Activated CD8-positive, alpha-beta T cell treated with anti-CD3 and anti-CD28 coated beads for 36 hours (primary cell): ENCODE measurements around the gene STOML1. TPM values are rescaled to one million over a fixed set of nuclear protein-coding genes. Genes with fewer than 3 reads are reported as not detected.

ENCODE experiments used
- ATAC-seq: fragments of 200-7000 bp; cut with Tn5 transposase; one replicate; pipeline ENCODE4 v1.10.0; 2021; ENCODE audit warnings: mild to moderate bottlenecking, moderate library complexity
- CTCF ChIA-PET: fragments of 350-600 bp; sonication (Branson Sonifier 250); formaldehyde crosslinking; loops from one replicate; lab custom pipeline; 2021; ENCODE audit warnings: antibody characterized with exemption; lab: Charles Lee
- POLR2A ChIA-PET: fragments of 350-600 bp; sonication (Branson Sonifier 250); formaldehyde crosslinking; loops from one replicate; lab custom pipeline; 2021; ENCODE audit warnings: antibody characterized with exemption; lab: Charles Lee
- DNase-seq: peaks from one replicate; pipeline ENCODE4 v3.0.0-alpha.2; 2020
- H3K27ac Mint-ChIP-seq: one replicate; pipeline ENCODE4 v1.8.0; 2021; ENCODE audit warnings: mild to moderate bottlenecking, mixed read lengths
- H3K27me3 Mint-ChIP-seq: one replicate; pipeline ENCODE4 v1.8.0; 2021; ENCODE audit warnings: mixed read lengths
- H3K36me3 Mint-ChIP-seq: one replicate; pipeline ENCODE4 v1.8.0; 2021; ENCODE audit warnings: low read depth, mixed read lengths
- H3K4me1 Mint-ChIP-seq: one replicate; pipeline ENCODE4 v1.8.0; 2021; ENCODE audit warnings: low read depth, mixed read lengths
- H3K4me3 Mint-ChIP-seq: one replicate; pipeline ENCODE4 v1.8.0; 2021; ENCODE audit warnings: mild to moderate bottlenecking, moderate library complexity, mixed read lengths
- H3K9me3 Mint-ChIP-seq: one replicate; pipeline ENCODE4 v1.8.0; 2021; ENCODE audit warnings: mixed read lengths
- intact Hi-C: fragments of 100-400 bp; cut with micrococcal nuclease; formaldehyde crosslinking; loops from one replicate; pipeline ENCODE4 v1.10.0; 2022
- total RNA-seq, 2 experiments: library from RNA; stranded (reverse); gene quantifications; one replicate each; pipeline ENCODE4 v1.2.3, GENCODE V29; 2021
- TF ChIP-seq, protein P1 (sequence below): fragments of 200-600 bp; IDR thresholded peaks from one replicate; pipeline ENCODE4 v1.8.0; 2022; ENCODE audit warnings: antibody characterized with exemption, mild to moderate bottlenecking

The STOML1 gene
- total RNA-seq, 2 experiments from 2014 or later, result 5.2 to 6.5 TPM

- DNase-seq, result peak; percentile 67
- Mint-ChIP-seq H3K4me3 (peak overlapping the region; percentile 38), H3K36me3 (peaks cover 66% of the 10 kb centered on the region), H3K27ac (peak overlapping the region; percentile 91), H3K4me1 (peaks cover 53% of the 10 kb centered on the region), H3K27me3 (no peaks in the 10 kb centered on the region), H3K9me3 (peaks cover 7% of the 10 kb centered on the region)
- intact Hi-C loops, result no loop called here
- ATAC-seq, result peak; percentile 89
- ChIA-PET POLR2A (interaction anchor here (1.0 to 3.3 kb wide), 3 partner anchors 11 to 34 kb away, joined by 4 to 24 read pairs (median 9); partner anchors contain the start of gene PML), CTCF (interaction anchor here (1.5 to 4.3 kb wide), 6 partner anchors 12 to 35 kb away, joined by 5 to 30 read pairs (median 8); partner anchors contain the start of genes PML and STOML1)
- TF ChIP-seq, protein P1, sequence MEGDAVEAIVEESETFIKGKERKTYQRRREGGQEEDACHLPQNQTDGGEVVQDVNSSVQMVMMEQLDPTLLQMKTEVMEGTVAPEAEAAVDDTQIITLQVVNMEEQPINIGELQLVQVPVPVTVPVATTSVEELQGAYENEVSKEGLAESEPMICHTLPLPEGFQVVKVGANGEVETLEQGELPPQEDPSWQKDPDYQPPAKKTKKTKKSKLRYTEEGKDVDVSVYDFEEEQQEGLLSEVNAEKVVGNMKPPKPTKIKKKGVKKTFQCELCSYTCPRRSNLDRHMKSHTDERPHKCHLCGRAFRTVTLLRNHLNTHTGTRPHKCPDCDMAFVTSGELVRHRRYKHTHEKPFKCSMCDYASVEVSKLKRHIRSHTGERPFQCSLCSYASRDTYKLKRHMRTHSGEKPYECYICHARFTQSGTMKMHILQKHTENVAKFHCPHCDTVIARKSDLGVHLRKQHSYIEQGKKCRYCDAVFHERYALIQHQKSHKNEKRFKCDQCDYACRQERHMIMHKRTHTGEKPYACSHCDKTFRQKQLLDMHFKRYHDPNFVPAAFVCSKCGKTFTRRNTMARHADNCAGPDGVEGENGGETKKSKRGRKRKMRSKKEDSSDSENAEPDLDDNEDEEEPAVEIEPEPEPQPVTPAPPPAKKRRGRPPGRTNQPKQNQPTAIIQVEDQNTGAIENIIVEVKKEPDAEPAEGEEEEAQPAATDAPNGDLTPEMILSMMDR, result no peak
Measured at GRCh38 chr15:74007820-74008371, 15.8 kb upstream of the STOML1 start.

DNA sequence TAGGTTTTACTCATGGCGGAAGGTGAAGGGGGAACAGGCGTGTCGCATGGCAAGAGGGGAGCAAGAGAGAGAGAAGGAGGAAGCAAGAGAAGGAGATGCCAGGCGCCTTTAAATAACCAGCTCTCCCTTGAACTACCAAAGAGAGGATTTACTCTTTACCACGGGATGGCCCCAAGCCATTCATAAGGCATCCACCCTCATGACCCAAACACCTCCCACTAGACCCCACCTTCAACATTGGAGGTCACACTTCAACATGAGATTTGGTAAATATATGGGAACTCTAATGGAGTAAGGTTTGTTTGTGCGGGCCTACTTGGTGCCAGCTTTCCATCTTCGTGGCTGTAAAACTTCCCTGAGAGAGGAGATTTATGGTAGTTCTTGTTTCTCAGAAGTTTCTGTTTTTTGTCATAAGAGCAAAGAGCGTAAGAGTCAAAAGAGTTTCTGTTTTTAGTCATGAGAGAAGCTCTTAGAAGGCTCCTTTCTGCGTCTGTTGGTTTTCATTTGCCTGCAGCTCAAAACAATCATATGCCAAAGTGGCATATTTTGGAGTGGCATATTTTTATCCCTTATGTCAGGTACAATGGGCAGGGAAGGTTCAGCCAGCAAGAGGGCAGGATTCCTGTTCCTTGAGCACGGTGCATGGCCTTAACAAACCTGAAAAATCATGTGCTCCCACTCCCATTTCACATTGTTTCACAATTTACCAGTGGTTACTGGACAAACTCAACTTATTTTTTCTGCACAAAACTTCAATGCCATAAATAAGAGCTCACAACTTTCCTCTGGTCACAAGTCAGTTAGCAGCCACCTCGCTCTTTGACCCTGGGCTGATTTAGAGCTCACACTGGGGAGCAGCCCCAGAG is 14.9 kb upstream of the STOML1 start:
- no peaks in the 10 kb centered on the region for H3K27me3 Mint-ChIP-seq
- H3K9me3 Mint-ChIP-seq, result peaks cover 6% of the 10 kb centered on the region
- peak overlapping the region; percentile 91 for H3K27ac Mint-ChIP-seq
- intact Hi-C loops, result no loop called here
- DNase-seq (peak; percentile 27), ATAC-seq (peak; percentile 38)
- ChIA-PET CTCF (interaction anchor here (0.7 to 4.3 kb wide), 10 partner anchors 9 to 80 kb away, joined by 3 to 30 read pairs (median 5); partner anchors contain the start of genes PML and STOML1), POLR2A (interaction anchor here (1.4 to 3.3 kb wide), 6 partner anchors 8 to 37 kb away, joined by 4 to 24 read pairs (median 6); partner anchors contain the start of gene PML)
- TF ChIP-seq, protein P1, result no peak
- peaks cover 49% of the 10 kb centered on the region for H3K4me1 Mint-ChIP-seq
- peaks cover 65% of the 10 kb centered on the region for H3K36me3 Mint-ChIP-seq
- H3K4me3 Mint-ChIP-seq, result peak overlapping the region; percentile 38

GRCh38 chr15:73997986-73998385 is 5.9 kb upstream of the STOML1 start:
- no peak for DNase-seq
- H3K36me3 Mint-ChIP-seq, result peaks cover 40% of the 10 kb centered on the region
- TF ChIP-seq, protein P1, result no peak

GRCh38 chr15:73996939-73997338 is 4.8 kb upstream of the STOML1 start:
- ChIA-PET CTCF (interaction anchor here (0.8 to 1.7 kb wide), 6 partner anchors 10 to 33 kb away, joined by 4 to 13 read pairs (median 5); no protein-coding TSS in a partner anchor), POLR2A (interaction anchor here (0.6 to 1.2 kb wide), 3 partner anchors 10 to 363 kb away, joined by 3 to 9 read pairs (median 4); no protein-coding TSS in a partner anchor)
- TF ChIP-seq, protein P1, result no peak
- DNase-seq (peak; percentile 55), ATAC-seq (peak; percentile 19)
- Mint-ChIP-seq H3K4me3 (peak overlapping the region; percentile 91), H3K27me3 (no peaks in the 10 kb centered on the region), H3K36me3 (peaks cover 35% of the 10 kb centered on the region), H3K27ac (peak overlapping the region; percentile 93), H3K4me1 (peaks cover 59% of the 10 kb centered on the region), H3K9me3 (no peaks in the 10 kb centered on the region)
- intact Hi-C loops, result no loop called here

More at GRCh38 chr15:73997986-73998385, 5.9 kb upstream of the STOML1 start:
- intact Hi-C loops, result no loop called here
- Mint-ChIP-seq H3K4me1 (peaks cover 51% of the 10 kb centered on the region), H3K27ac (peak overlapping the region; percentile 93), H3K27me3 (no peaks in the 10 kb centered on the region), H3K9me3 (no peaks in the 10 kb centered on the region), H3K4me3 (no peak overlapping the region)
- ChIA-PET POLR2A (interaction anchor here (0.9 to 1.0 kb wide), 2 partner anchors 9 to 32 kb away, joined by 3 to 4 read pairs; no protein-coding TSS in a partner anchor), CTCF (interaction anchor here (1.7 kb wide), 1 partner anchor 9 kb away, joined by 6 read pairs; no protein-coding TSS in a partner anchor)
- ATAC-seq, result no peak
